ENCODE data around the gene RPRD1A. TPM values are rescaled to one million over a fixed set of nuclear protein-coding genes. Genes with fewer than 3 reads are reported as not detected.

The RPRD1A gene
- total and polyA plus RNA-seq, 4 donors = 11.8 to 29.5 (median 16.6) TPM

- Histone ChIP-seq H3K9ac (ENCODE audit: low read depth in 1 of 2, low read length in 2 of 2) (no peak overlapping the region), H3K36me3 (ENCODE audit: control insufficient read depth in 4 of 4, insufficient read depth in 3 of 4, low read depth in 1 of 4, low read length in 3 of 4) (no peaks in the 10 kb centered on the region), H3K27ac (ENCODE audit: low read depth in 1 of 2, low read length in 2 of 2) (no peak overlapping the region), H3K4me1 (ENCODE audit: control insufficient read depth in 4 of 4, insufficient read depth in 4 of 4, low read length in 3 of 4) (no peaks in the 10 kb centered on the region), H3K27me3 (ENCODE audit: control insufficient read depth in 4 of 4, insufficient read depth in 4 of 4, low read length in 3 of 4) (peaks cover 0 to 4% (median 0%) of the 10 kb centered on the region in 4 donors), H3K9me3 (ENCODE audit: control insufficient read depth in 4 of 4, low read length in 3 of 4) (no peaks in the 10 kb centered on the region), H3K4me3 (ENCODE audit: low read depth in 1 of 3, low read length in 3 of 3) (no peak overlapping the region)
- 86% methylated on average over 6 of the region's 6 CpGs for WGBS
- TF ChIP-seq JUND (IDR thresholded peaks at IDR 0.05) (no peak), RXRA (IDR thresholded peaks at IDR 0.05) (no peak), NR2F2 (IDR thresholded peaks at IDR 0.05) (no peak), HNF4A (conservative IDR thresholded peaks at IDR 0.05) (no peak), SP1 (IDR thresholded peaks at IDR 0.05) (no peak), GABPA (IDR thresholded peaks at IDR 0.05 in 1 of 2, conservative IDR thresholded peaks at IDR 0.05 in 1 of 2) (no peak)
- TF ChIP-seq, protein P1, sequence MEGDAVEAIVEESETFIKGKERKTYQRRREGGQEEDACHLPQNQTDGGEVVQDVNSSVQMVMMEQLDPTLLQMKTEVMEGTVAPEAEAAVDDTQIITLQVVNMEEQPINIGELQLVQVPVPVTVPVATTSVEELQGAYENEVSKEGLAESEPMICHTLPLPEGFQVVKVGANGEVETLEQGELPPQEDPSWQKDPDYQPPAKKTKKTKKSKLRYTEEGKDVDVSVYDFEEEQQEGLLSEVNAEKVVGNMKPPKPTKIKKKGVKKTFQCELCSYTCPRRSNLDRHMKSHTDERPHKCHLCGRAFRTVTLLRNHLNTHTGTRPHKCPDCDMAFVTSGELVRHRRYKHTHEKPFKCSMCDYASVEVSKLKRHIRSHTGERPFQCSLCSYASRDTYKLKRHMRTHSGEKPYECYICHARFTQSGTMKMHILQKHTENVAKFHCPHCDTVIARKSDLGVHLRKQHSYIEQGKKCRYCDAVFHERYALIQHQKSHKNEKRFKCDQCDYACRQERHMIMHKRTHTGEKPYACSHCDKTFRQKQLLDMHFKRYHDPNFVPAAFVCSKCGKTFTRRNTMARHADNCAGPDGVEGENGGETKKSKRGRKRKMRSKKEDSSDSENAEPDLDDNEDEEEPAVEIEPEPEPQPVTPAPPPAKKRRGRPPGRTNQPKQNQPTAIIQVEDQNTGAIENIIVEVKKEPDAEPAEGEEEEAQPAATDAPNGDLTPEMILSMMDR (IDR thresholded peaks at IDR 0.05; ENCODE audit: low read depth, low read length, missing input control) = no peak
- TF ChIP-seq, protein P2, sequence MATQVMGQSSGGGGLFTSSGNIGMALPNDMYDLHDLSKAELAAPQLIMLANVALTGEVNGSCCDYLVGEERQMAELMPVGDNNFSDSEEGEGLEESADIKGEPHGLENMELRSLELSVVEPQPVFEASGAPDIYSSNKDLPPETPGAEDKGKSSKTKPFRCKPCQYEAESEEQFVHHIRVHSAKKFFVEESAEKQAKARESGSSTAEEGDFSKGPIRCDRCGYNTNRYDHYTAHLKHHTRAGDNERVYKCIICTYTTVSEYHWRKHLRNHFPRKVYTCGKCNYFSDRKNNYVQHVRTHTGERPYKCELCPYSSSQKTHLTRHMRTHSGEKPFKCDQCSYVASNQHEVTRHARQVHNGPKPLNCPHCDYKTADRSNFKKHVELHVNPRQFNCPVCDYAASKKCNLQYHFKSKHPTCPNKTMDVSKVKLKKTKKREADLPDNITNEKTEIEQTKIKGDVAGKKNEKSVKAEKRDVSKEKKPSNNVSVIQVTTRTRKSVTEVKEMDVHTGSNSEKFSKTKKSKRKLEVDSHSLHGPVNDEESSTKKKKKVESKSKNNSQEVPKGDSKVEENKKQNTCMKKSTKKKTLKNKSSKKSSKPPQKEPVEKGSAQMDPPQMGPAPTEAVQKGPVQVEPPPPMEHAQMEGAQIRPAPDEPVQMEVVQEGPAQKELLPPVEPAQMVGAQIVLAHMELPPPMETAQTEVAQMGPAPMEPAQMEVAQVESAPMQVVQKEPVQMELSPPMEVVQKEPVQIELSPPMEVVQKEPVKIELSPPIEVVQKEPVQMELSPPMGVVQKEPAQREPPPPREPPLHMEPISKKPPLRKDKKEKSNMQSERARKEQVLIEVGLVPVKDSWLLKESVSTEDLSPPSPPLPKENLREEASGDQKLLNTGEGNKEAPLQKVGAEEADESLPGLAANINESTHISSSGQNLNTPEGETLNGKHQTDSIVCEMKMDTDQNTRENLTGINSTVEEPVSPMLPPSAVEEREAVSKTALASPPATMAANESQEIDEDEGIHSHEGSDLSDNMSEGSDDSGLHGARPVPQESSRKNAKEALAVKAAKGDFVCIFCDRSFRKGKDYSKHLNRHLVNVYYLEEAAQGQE (IDR thresholded peaks at IDR 0.05) = no peak
- no peak for DNase-seq (ENCODE audit: low spot score)
Measured at GRCh38 chr18:36089001-36089400, 21.6 kb upstream of the RPRD1A start.

DNA sequence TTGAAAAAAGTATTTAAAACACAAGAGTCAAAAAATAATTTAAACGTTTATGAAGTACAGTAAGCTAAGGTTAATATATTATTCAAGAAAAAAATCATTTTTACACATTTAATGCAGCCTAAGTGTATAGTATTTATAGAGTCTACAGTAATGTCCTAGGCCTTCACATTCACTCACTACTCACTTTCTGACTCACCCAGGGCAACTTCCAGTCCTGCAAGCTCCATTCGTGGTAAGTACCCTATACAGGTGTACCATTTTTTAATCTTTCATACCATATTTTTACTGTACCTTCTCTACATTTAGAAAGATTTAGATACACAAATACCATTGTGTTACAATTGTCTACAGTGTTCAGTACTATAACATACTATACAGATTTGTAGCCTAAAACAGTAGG is 20.9 kb upstream of the RPRD1A start:
- Histone ChIP-seq H3K36me3 (ENCODE audit: control insufficient read depth in 4 of 4, insufficient read depth in 3 of 4, low read depth in 1 of 4, low read length in 3 of 4) (no peaks in the 10 kb centered on the region), H3K27me3 (ENCODE audit: control insufficient read depth in 4 of 4, insufficient read depth in 4 of 4, low read length in 3 of 4) (peaks cover 0 to 4% (median 0%) of the 10 kb centered on the region in 4 donors), H3K4me1 (ENCODE audit: control insufficient read depth in 4 of 4, insufficient read depth in 4 of 4, low read length in 3 of 4) (no peaks in the 10 kb centered on the region), H3K9me3 (ENCODE audit: control insufficient read depth in 4 of 4, low read length in 3 of 4) (no peaks in the 10 kb centered on the region), H3K27ac (ENCODE audit: low read depth in 1 of 2, low read length in 2 of 2) (no peak overlapping the region), H3K4me3 (ENCODE audit: low read depth in 1 of 3, low read length in 3 of 3) (no peak overlapping the region), H3K9ac (ENCODE audit: low read depth in 1 of 2, low read length in 2 of 2) (no peak overlapping the region)
- WGBS = 85% methylated on average over 2 of the region's 2 CpGs
- no peak for DNase-seq (ENCODE audit: low spot score)
- TF ChIP-seq ZBTB33 (IDR thresholded peaks at IDR 0.05) (no peak), FOXA2 (IDR thresholded peaks at IDR 0.05) (no peak)

- H3K9ac ChIP-seq (ENCODE audit: low read depth in 1 of 2, low read length in 2 of 2) = no peak overlapping the region
- peaks cover 0 to 3% (median 0%) of the 10 kb centered on the region in 4 donors for H3K9me3 ChIP-seq (ENCODE audit: control insufficient read depth in 4 of 4, low read length in 3 of 4)
- 82% methylated on average over 8 of the region's 8 CpGs for WGBS
- H3K4me1 ChIP-seq (ENCODE audit: control insufficient read depth in 4 of 4, insufficient read depth in 4 of 4, low read length in 3 of 4) = no peaks in the 10 kb centered on the region
- H3K27ac ChIP-seq (ENCODE audit: low read depth in 1 of 2, low read length in 2 of 2) = no peak overlapping the region
- H3K27me3 ChIP-seq (ENCODE audit: control insufficient read depth in 4 of 4, insufficient read depth in 4 of 4, low read length in 3 of 4) = peaks cover 0 to 4% (median 0%) of the 10 kb centered on the region in 4 donors
- no peak for DNase-seq (ENCODE audit: low spot score)
- H3K36me3 ChIP-seq (ENCODE audit: control insufficient read depth in 4 of 4, insufficient read depth in 3 of 4, low read depth in 1 of 4, low read length in 3 of 4) = no peaks in the 10 kb centered on the region
- H3K4me3 ChIP-seq (ENCODE audit: low read depth in 1 of 3, low read length in 3 of 3) = no peak overlapping the region
- no peak for TF ChIP-seq EGR1 (IDR thresholded peaks at IDR 0.05; ENCODE audit: low read depth in 2 of 2)
- TF ChIP-seq JUND (IDR thresholded peaks at IDR 0.05) = no peak
- TF ChIP-seq ZBTB33 (IDR thresholded peaks at IDR 0.05) = no peak
- no peak for TF ChIP-seq RXRA (IDR thresholded peaks at IDR 0.05)
- no peak for TF ChIP-seq HNF4G (IDR thresholded peaks at IDR 0.05)
- TF ChIP-seq, protein P1 (IDR thresholded peaks at IDR 0.05; ENCODE audit: low read depth, low read length, missing input control) = no peak
- no peak for TF ChIP-seq FOXA2 (IDR thresholded peaks at IDR 0.05)
- TF ChIP-seq TAF1 (conservative IDR thresholded peaks at IDR 0.05) = no peak
- no peak for TF ChIP-seq FOXA1 (IDR thresholded peaks at IDR 0.05)
- no peak for TF ChIP-seq GABPA (IDR thresholded peaks at IDR 0.05 in 1 of 2, conservative IDR thresholded peaks at IDR 0.05 in 1 of 2)
- TF ChIP-seq NR2F2 (IDR thresholded peaks at IDR 0.05) = no peak
- TF ChIP-seq SP1 (IDR thresholded peaks at IDR 0.05) = no peak
Measured at GRCh38 chr18:36086186-36086585, 18.8 kb upstream of the RPRD1A start.

Data from liver (tissue), 9 donors.